Gastroesophageal sphincter (tissue), 3 donors: ENCODE results near the gene SLX9.

ENCODE experiments used
- CTCF ChIP-seq, 4 experiments: fragments of 200-600 bp in 2 of 4; fragments of 450-650 bp in 2 of 4; sonication (generic) in 1 of 4; IDR thresholded peaks; one replicate each; pipeline ENCODE4 v1.5.1; 2017 to 2019; ENCODE audit warnings: antibody characterized with exemption in 4 of 4, mild to moderate bottlenecking in 2 of 4, moderate library complexity in 2 of 4
- EP300 ChIP-seq: sonication (generic); formaldehyde crosslinking; IDR thresholded peaks from one replicate; pipeline ENCODE4 v1.6.1; 2017; ENCODE audit warnings: antibody characterized with exemption, mild to moderate bottlenecking
- POLR2A ChIP-seq, 2 donors: fragments of 450-650 bp; IDR thresholded peaks; one replicate each; pipeline ENCODE4 v1.6.1; 2017; ENCODE audit warnings: antibody characterized with exemption in 2 of 2, mild to moderate bottlenecking in 2 of 2, moderate library complexity in 1 of 2

- no peak for TF ChIP-seq POLR2A (IDR thresholded peaks at IDR 0.05)
- TF ChIP-seq CTCF (IDR thresholded peaks at IDR 0.05) = no peak
- no peak for TF ChIP-seq EP300
Observed at GRCh38 chr21:44987886-44988606, 48.2 kb downstream of the SLX9 start.
